Measurements from ENCODE around the gene ZNF319. TPM values are rescaled to one million over a fixed set of nuclear protein-coding genes. Genes with fewer than 3 reads are reported as not detected.

ZNF319 gene
- total RNA-seq, 1 donor, result 4.3 TPM

Other genes with a start within 250 kb of the ZNF319 start
- gene KIFC3, start 198.2 kb downstream of the ZNF319 start, total RNA-seq, result 40.5 and 41.0 TPM in 2 replicates
- not detected in 2 replicates for gene CNGB1, start 29.5 kb downstream of the ZNF319 start, total RNA-seq
- gene USB1, start 735 bp upstream of the ZNF319 start, total RNA-seq, result 17.7 and 19.2 TPM in 2 replicates
- 7.7 and 9.4 TPM in 2 replicates for gene MMP15, start 25.1 kb upstream of the ZNF319 start, total RNA-seq
- gene CFAP20, start 128.7 kb upstream of the ZNF319 start, total RNA-seq, result 22.4 and 26.1 TPM in 2 replicates
- 38.6 and 40.5 TPM in 2 replicates for gene CSNK2A2, start 197.4 kb upstream of the ZNF319 start, total RNA-seq